ENCODE data around the gene GLA. TPM values are rescaled to one million over a fixed set of nuclear protein-coding genes. Genes with fewer than 3 reads are reported as not detected.

Gene GLA
- total RNA-seq, 1 donor from 2014 or later = 48.3 TPM

DNA sequence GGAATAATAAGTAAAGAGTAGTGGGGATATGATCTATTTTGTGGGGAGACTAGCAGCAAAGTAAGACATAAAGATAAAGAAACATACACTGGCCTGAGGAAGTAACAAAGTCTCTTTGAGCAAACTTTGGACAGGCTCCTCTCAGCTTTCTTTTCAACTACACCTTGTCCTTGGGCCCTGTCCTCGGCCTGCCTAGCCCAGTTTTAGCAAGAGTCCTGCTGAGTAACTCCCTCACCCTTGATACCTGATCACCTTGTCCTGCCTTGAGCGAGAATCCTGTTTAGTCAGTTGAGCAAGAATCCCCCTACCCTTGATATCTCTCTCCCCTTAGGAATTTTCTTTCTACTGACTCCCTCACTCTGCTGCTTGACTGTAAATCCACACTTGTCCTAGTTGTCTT lies 11.8 kb upstream of the GLA start:
- H2AFZ ChIP-seq (replicated peaks) = no peak overlapping the region

DNA sequence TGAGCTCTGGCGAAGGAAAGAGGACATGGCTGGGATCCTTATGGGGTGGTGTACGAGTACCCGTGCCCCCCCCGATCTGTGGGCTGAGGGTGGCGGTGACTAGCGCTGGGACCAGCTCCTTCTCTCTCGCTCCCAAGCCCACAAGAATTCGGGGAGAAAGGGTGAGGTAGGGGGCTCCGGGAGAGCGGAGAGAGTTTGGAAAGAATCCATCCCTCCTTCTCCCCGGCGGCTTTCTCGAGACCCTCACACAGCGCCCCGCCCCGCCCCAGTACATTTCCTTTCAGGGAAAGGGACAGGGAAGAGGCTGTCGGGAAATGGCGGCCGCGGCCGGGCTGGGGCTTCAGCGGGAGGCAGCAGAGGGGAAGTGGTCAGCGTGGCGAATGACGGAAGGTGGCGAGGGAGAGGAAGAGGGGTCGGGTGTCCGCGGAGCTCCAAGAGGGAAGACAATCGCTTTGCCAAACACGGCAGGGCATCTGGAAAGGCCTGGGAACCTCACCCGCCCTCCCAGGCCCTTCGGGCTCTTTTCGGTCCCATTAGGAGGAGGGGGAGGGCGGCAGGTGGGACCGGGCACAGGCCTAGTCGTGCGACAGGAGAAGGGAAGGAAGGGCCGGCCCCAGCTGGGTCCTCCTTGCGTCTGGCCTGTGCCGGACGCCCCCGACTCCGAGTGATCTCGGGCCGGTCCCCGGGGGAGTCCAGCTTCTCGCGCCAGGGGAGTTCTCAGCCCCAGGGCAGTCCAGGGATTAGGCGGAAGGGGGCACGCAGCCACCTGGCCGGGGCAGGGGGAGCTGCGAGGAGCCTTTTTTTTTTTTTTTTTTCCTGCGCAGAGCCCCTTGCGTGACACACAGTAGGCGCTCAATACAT lies 10.5 kb upstream of the GLA start:
- peak overlapping the region; percentile 47 for H3K4me3 ChIP-seq
- Mint-ChIP-seq H3K9me3 (peaks cover 4% of the 10 kb centered on the region), H3K4me1 (peaks cover 21% of the 10 kb centered on the region), H3K36me3 (peaks cover 4% of the 10 kb centered on the region), H3K4me3 (peak overlapping the region; percentile 90), H3K27me3 (ENCODE audit: insufficient read depth, low read depth) (peaks cover 16% of the 10 kb centered on the region), H3K27ac (peak overlapping the region; percentile 99)
- peaks cover 13% of the 10 kb centered on the region for H3F3A ChIP-seq (ENCODE audit: low read depth)
- peak overlapping the region; percentile 72 for H2AFZ ChIP-seq (replicated peaks)
- DNase-seq (ENCODE audit: low spot score) = peak; percentile 78
- peak overlapping the region; percentile 71 for H3K27ac ChIP-seq
- peaks cover 4% of the 10 kb centered on the region for H3K79me2 ChIP-seq (ENCODE audit: low read depth)
- H3K36me3 ChIP-seq = no peaks in the 10 kb centered on the region
- peak overlapping the region; percentile 79 for H3K4me2 ChIP-seq
- peak overlapping the region; percentile 52 for H3K9ac ChIP-seq
- TF ChIP-seq EZH2phosphoT487 (IDR thresholded peaks at IDR 0.05) (no peak), EZH2 (IDR thresholded peaks at IDR 0.05) (no peak)
- TF ChIP-seq, protein P1, sequence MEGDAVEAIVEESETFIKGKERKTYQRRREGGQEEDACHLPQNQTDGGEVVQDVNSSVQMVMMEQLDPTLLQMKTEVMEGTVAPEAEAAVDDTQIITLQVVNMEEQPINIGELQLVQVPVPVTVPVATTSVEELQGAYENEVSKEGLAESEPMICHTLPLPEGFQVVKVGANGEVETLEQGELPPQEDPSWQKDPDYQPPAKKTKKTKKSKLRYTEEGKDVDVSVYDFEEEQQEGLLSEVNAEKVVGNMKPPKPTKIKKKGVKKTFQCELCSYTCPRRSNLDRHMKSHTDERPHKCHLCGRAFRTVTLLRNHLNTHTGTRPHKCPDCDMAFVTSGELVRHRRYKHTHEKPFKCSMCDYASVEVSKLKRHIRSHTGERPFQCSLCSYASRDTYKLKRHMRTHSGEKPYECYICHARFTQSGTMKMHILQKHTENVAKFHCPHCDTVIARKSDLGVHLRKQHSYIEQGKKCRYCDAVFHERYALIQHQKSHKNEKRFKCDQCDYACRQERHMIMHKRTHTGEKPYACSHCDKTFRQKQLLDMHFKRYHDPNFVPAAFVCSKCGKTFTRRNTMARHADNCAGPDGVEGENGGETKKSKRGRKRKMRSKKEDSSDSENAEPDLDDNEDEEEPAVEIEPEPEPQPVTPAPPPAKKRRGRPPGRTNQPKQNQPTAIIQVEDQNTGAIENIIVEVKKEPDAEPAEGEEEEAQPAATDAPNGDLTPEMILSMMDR (IDR thresholded peaks at IDR 0.05) = no peak
- H3K4me1 ChIP-seq = peaks cover 3% of the 10 kb centered on the region
- H4K20me1 ChIP-seq (ENCODE audit: low read depth) = no peaks in the 10 kb centered on the region
- peaks cover 5% of the 10 kb centered on the region for H3K9me3 ChIP-seq (ENCODE audit: low read depth)
- no peaks in the 10 kb centered on the region for H3K27me3 ChIP-seq

More for the DNA sequence above, 11.8 kb upstream of the GLA start:
- Histone ChIP-seq H3K4me3 (no peak overlapping the region), H3F3A (ENCODE audit: low read depth) (peaks cover 8% of the 10 kb centered on the region), H3K9me3 (ENCODE audit: low read depth) (peaks cover 5% of the 10 kb centered on the region), H3K4me2 (no peak overlapping the region), H3K27me3 (no peaks in the 10 kb centered on the region), H3K4me1 (peaks cover 3% of the 10 kb centered on the region), H4K20me1 (ENCODE audit: low read depth) (no peaks in the 10 kb centered on the region), H3K27ac (no peak overlapping the region), H3K9ac (no peak overlapping the region), H3K79me2 (ENCODE audit: low read depth) (peaks cover 4% of the 10 kb centered on the region), H3K36me3 (no peaks in the 10 kb centered on the region)
- Mint-ChIP-seq H3K36me3 (peaks cover 4% of the 10 kb centered on the region), H3K27me3 (ENCODE audit: insufficient read depth, low read depth) (peaks cover 16% of the 10 kb centered on the region), H3K9me3 (peaks cover 4% of the 10 kb centered on the region), H3K27ac (no peak overlapping the region), H3K4me1 (peaks cover 21% of the 10 kb centered on the region), H3K4me3 (peak overlapping the region; percentile 90)
- DNase-seq (ENCODE audit: low spot score) = no peak
- TF ChIP-seq EZH2phosphoT487 (IDR thresholded peaks at IDR 0.05) (no peak), EZH2 (IDR thresholded peaks at IDR 0.05) (no peak)
- TF ChIP-seq, protein P1 (IDR thresholded peaks at IDR 0.05) = no peak

DNA sequence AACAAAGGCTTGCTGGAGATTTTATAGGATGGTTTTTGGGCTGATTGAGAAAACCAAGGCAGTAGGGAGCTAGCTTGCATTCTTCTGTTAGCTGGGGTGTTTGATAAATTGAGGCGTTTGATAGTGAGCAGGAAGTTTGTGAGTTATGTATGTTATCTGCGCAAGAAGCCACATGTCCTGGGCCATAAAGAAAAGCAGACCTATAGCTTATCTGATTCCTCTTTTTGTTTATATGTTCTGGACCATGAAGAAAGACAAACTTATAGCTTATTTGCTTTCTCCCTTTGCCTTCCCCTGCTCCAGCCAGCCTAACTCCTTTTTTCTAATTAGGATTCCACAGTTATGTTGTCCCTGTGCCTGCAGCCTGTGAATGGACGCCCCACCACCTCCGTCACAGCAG lies 9.5 kb upstream of the GLA start:
- no peak overlapping the region for H3K27ac Mint-ChIP-seq
- Histone ChIP-seq H3K27ac (no peak overlapping the region), H3K27me3 (no peaks in the 10 kb centered on the region), H2AFZ (replicated peaks) (peak overlapping the region; percentile 72), H3K4me1 (peaks cover 3% of the 10 kb centered on the region), H3K36me3 (no peaks in the 10 kb centered on the region), H3K9ac (no peak overlapping the region), H3K79me2 (ENCODE audit: low read depth) (peaks cover 8% of the 10 kb centered on the region), H3F3A (ENCODE audit: low read depth) (peaks cover 13% of the 10 kb centered on the region), H3K4me3 (no peak overlapping the region), H4K20me1 (ENCODE audit: low read depth) (no peaks in the 10 kb centered on the region), H3K4me2 (no peak overlapping the region), H3K9me3 (ENCODE audit: low read depth) (peaks cover 5% of the 10 kb centered on the region)
- peaks cover 4% of the 10 kb centered on the region for H3K36me3 Mint-ChIP-seq
- H3K4me1 Mint-ChIP-seq = peaks cover 21% of the 10 kb centered on the region
- no peak for DNase-seq (ENCODE audit: low spot score)
- peaks cover 16% of the 10 kb centered on the region for H3K27me3 Mint-ChIP-seq (ENCODE audit: insufficient read depth, low read depth)
- TF ChIP-seq EZH2phosphoT487 (IDR thresholded peaks at IDR 0.05) = no peak
- TF ChIP-seq EZH2 (IDR thresholded peaks at IDR 0.05) = no peak
- TF ChIP-seq, protein P1 (IDR thresholded peaks at IDR 0.05) = no peak
- H3K4me3 Mint-ChIP-seq = peak overlapping the region; percentile 90
- H3K9me3 Mint-ChIP-seq = peaks cover 4% of the 10 kb centered on the region
